Smooth muscle cell (in vitro differentiated cells): ENCODE results near the gene BLVRB. TPM values are rescaled to one million over a fixed set of nuclear protein-coding genes. Genes with fewer than 3 reads are reported as not detected.

ENCODE experiments used
- DNase-seq: peaks from one replicate; lab custom pipeline; 2025; ENCODE audit not compliant: unreplicated experiment; lab: John Stamatoyannopoulos, UW
- H2AFZ ChIP-seq: fragments of 200-600 bp; sonication (generic); 2 replicates; pipeline ENCODE4 v1.6.0; 2016; ENCODE audit warnings: antibody characterized with exemption, low read depth, mild to moderate bottlenecking
- H3F3A ChIP-seq: fragments of 200-600 bp; sonication (generic); 2 replicates; pipeline ENCODE4 v1.6.0; 2017; ENCODE audit warnings: antibody characterized with exemption, low read depth
- H3K27ac ChIP-seq: fragments of 200-600 bp; sonication (generic); 2 replicates; pipeline ENCODE4 v1.5.1; 2016; ENCODE audit warnings: low read depth, mild to moderate bottlenecking
- H3K27me3 ChIP-seq: fragments of 200-600 bp; sonication (generic); 2 replicates; pipeline ENCODE4 v1.6.1; 2016; ENCODE audit warnings: low read depth, mild to moderate bottlenecking
- H3K36me3 ChIP-seq: fragments of 200-600 bp; sonication (generic); 2 replicates; pipeline ENCODE4 v1.5.1; 2016; ENCODE audit warnings: low read depth
- H3K4me1 ChIP-seq: fragments of 200-600 bp; sonication (generic); 2 replicates; pipeline ENCODE4 v1.5.1; 2016; ENCODE audit warnings: low read depth
- H3K4me2 ChIP-seq: fragments of 200-600 bp; sonication (generic); 2 replicates; pipeline ENCODE4 v1.6.0; 2016; ENCODE audit warnings: mild to moderate bottlenecking
- H3K4me3 ChIP-seq: fragments of 200-600 bp; sonication (generic); 2 replicates; pipeline ENCODE4 v1.5.1; 2016; ENCODE audit warnings: mild to moderate bottlenecking
- H3K79me2 ChIP-seq: fragments of 200-600 bp; sonication (generic); 2 replicates; pipeline ENCODE4 v1.6.0; 2016; ENCODE audit warnings: low read depth, mild to moderate bottlenecking
- H3K9ac ChIP-seq: fragments of 200-600 bp; sonication (generic); 2 replicates; pipeline ENCODE4 v1.6.0; 2016; ENCODE audit warnings: low read depth
- H3K9me3 ChIP-seq: fragments of 200-600 bp; sonication (generic); replicated peaks from 2 replicates; pipeline ENCODE4 v1.5.1; 2016; ENCODE audit warnings: low read depth
- H4K20me1 ChIP-seq: fragments of 200-600 bp; sonication (generic); 2 replicates; pipeline ENCODE4 v1.6.0; 2016; ENCODE audit warnings: low read depth
- WGBS: methylation state at CpG from one replicate; pipeline ENCODE4 v1.1.7; 2016; ENCODE audit warnings: low lambda C conversion rate; 5-methylcytosine and 5-hydroxymethylcytosine counted together
- polyA plus RNA-seq: library from polyadenylated mRNA; unstranded; fragments of >200 nt; fragmentation: Nextera tagmentation; extraction: Ambion mirVana; gene quantifications from 2 replicates; pipeline ENCODE4 v1.2.1, GENCODE V29; 2016
- total RNA-seq: library from RNA; depleted of rRNA; stranded (reverse); fragments of >200 nt; gene quantifications from 2 replicates; pipeline ENCODE4 v1.2.3, GENCODE V29; 2014
- TF ChIP-seq, protein P1 (sequence below): fragments of 200-600 bp; sonication (generic); IDR thresholded peaks from 2 replicates; pipeline ENCODE4 v1.5.1; 2017; ENCODE audit warnings: borderline replicate concordance, mild to moderate bottlenecking, antibody characterized with exemption; ENCODE audit not compliant: insufficient read depth, poor library complexity, severe bottlenecking

Gene BLVRB
- total and polyA plus RNA-seq, 2 experiments from 2014 or later, result 50.3 to 86.4 TPM

DNA sequence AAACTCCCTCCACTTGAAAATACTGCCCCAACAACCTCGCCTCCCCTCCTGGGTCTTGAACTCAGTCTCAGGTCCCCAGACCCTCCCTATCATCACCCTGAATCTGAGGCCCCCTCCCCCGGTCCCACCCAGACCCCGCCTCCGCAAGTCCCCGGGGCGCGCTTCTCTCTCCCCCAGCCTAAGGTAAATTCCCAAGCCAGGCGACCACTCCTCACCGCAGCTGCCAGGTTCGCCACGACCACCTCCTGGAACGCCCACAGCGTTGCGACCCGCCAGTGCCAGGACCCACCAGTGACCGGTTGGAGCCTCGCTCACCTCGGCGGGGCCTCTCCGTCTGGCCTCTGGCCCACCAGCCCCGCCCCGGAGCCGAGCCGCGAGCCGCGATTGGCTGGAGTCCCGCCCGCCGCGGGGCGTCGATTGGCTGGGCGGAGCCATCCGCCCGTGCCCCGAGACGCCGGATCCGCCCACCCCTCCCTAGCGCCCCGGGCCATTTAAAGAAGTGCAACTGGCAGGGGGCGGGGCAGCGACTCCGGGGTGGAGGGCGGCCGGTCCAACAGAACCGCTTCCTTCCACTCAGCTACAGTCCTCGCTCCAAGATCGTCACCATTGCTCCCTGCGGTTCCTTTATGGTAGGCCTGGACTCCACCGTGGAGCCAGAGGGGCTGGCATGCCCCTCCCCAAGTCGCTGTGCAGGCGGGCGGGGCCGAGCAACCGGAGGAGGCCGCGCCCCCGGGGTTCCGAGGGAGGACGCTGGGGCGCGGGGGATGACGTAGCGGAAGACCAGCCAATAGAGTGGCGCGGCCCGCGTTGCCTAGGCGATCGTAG lies 21.3 kb downstream of the BLVRB start, which contains the start of gene SERTAD3:
SERTAD3 (minus strand) TSS at position 336 of the 825 bp plus-strand sequence. CDS start 2,255 bp downstream, outside the sequence.
- no peaks in the 10 kb centered on the region for H3K9me3 ChIP-seq
- peak within 1 kb of the TSS; percentile 92 for H3K4me3 ChIP-seq
- peaks cover 24% of the 10 kb centered on the region for H3K4me1 ChIP-seq
- 2% methylated on average over 38 of the region's 72 CpGs for WGBS
- H3K27me3 ChIP-seq, result no peaks in the 10 kb centered on the region
- H2AFZ ChIP-seq, result peak within 1 kb of the TSS; percentile 94
- H3K27ac ChIP-seq, result peak within 1 kb of the TSS; percentile 86
- H3K36me3 ChIP-seq, result no peaks in the 10 kb centered on the region
- TF ChIP-seq, protein P1, sequence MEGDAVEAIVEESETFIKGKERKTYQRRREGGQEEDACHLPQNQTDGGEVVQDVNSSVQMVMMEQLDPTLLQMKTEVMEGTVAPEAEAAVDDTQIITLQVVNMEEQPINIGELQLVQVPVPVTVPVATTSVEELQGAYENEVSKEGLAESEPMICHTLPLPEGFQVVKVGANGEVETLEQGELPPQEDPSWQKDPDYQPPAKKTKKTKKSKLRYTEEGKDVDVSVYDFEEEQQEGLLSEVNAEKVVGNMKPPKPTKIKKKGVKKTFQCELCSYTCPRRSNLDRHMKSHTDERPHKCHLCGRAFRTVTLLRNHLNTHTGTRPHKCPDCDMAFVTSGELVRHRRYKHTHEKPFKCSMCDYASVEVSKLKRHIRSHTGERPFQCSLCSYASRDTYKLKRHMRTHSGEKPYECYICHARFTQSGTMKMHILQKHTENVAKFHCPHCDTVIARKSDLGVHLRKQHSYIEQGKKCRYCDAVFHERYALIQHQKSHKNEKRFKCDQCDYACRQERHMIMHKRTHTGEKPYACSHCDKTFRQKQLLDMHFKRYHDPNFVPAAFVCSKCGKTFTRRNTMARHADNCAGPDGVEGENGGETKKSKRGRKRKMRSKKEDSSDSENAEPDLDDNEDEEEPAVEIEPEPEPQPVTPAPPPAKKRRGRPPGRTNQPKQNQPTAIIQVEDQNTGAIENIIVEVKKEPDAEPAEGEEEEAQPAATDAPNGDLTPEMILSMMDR, result no peak
- H3K79me2 ChIP-seq, result peaks cover 38% of the 10 kb centered on the region
- H3K9ac ChIP-seq, result peak within 1 kb of the TSS; percentile 90
- H3K4me2 ChIP-seq, result peak within 1 kb of the TSS; percentile 87
- peaks cover 36% of the 10 kb centered on the region for H3F3A ChIP-seq
- DNase-seq, result peak; percentile 98
- peaks cover 37% of the 10 kb centered on the region for H4K20me1 ChIP-seq

DNA sequence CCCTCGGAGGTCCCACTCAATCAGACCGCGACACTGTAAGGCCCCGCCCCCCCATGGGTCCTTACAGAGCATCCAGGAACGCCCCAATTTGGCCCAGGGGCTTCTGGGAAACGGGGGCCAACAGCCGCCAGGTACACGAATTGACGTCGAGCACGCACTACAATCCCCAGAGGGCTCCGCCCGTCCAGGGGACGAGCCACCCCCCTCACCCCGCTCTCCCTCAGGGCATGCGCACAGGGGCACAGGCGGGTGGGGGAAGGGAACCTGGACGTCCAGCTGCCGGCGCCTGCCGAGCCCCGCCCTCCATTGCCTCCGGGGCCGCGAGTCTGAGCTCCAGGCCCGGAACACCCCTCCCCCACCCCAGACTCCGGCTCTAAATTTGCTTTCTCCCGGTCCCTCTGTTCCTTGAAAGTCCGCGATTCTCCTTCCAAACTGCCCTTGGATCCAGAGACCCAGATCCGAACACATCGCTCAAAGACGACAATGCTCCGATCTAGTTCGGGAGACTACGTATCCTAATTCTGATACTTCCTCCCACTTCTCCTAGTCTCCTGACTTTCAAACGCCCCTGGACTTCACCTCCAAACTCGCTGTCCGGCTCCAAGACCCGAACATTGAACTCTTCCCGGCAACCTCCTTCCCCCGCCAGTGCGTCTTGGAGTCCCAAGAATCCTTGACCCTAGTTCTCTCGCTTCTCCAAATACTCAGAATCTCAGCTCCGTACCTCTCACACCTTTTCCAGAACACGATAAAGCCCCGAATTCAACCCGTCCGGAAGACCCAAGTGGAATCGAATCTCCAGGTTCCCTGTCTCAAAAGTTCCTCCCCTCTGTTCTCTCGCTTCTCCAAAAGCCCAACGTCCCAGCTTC lies 22.2 kb downstream of the BLVRB start:
- H3K4me2 ChIP-seq, result peak overlapping the region; percentile 88
- H2AFZ ChIP-seq, result no peak overlapping the region
- peaks cover 36% of the 10 kb centered on the region for H3F3A ChIP-seq
- H3K9me3 ChIP-seq, result no peaks in the 10 kb centered on the region
- peaks cover 38% of the 10 kb centered on the region for H3K79me2 ChIP-seq
- H4K20me1 ChIP-seq, result peaks cover 37% of the 10 kb centered on the region
- 1% methylated on average over 52 of the region's 52 CpGs for WGBS
- H3K36me3 ChIP-seq, result no peaks in the 10 kb centered on the region
- H3K27me3 ChIP-seq, result no peaks in the 10 kb centered on the region
- peak overlapping the region; percentile 92 for H3K4me3 ChIP-seq
- peak; percentile 98 for DNase-seq
- peak overlapping the region; percentile 86 for H3K27ac ChIP-seq
- peaks cover 24% of the 10 kb centered on the region for H3K4me1 ChIP-seq
- H3K9ac ChIP-seq, result peak overlapping the region; percentile 90
- TF ChIP-seq, protein P1, result no peak

DNA sequence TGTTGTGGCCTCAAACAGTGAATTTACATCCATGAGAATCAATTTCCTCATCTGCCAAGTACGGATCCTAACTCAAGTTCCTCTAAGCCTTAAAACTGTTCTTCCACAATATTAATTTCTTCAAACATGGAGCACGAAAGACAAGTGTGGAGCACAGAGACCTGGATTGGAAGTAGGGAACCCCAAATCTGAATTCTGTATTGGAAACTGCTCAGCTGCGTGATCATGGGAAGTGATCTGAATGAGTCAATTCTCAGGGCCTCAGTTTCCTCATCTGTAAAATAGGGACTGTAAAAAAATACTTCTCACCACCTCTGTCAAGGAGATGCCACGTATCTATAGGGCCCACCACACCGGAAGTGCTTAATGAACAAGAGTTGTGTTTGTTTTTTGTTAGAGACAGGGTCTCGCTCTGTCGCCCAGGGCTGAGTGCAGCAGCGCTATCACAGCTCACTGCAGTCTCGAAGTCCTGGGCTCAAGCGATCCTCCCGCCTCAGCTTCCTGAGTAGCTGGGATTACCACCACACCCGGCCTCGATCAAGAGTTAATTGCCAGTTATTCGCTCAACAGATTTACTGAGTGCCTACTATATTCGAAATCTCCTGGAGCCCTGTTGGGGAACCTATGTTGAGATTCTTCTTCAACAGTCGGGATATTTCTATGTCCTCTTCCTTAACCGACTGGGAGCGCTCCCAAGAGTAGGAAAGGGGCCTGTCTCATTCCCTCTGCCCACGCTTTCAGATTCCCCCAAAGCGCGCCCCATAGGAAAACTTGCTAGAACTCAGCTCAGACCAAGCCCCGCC lies 23.0 kb downstream of the BLVRB start:
- peak overlapping the region; percentile 92 for H3K4me3 ChIP-seq
- peak overlapping the region; percentile 64 for H3K9ac ChIP-seq
- H3K4me2 ChIP-seq, result peak overlapping the region; percentile 88
- H3F3A ChIP-seq, result peaks cover 36% of the 10 kb centered on the region
- no peak for DNase-seq
- peaks cover 24% of the 10 kb centered on the region for H3K4me1 ChIP-seq
- peaks cover 37% of the 10 kb centered on the region for H4K20me1 ChIP-seq
- WGBS, result 20% methylated on average over 22 of the region's 22 CpGs
- no peaks in the 10 kb centered on the region for H3K9me3 ChIP-seq
- TF ChIP-seq, protein P1, result no peak
- no peak overlapping the region for H2AFZ ChIP-seq
- H3K79me2 ChIP-seq, result peaks cover 38% of the 10 kb centered on the region
- peak overlapping the region; percentile 81 for H3K27ac ChIP-seq
- no peaks in the 10 kb centered on the region for H3K36me3 ChIP-seq
- H3K27me3 ChIP-seq, result no peaks in the 10 kb centered on the region
